Spleen (tissue), 11 donors: ENCODE results near the gene RAB8B. TPM values are rescaled to one million over a fixed set of nuclear protein-coding genes. Genes with fewer than 3 reads are reported as not detected.

Experiments
- DNase-seq: peaks from one replicate; pipeline ENCODE4 v3.0.0-alpha.2; 2020
- H3K27ac ChIP-seq, 8 donors: fragments of 200-600 bp; sonication (generic) in 7 of 8; 1 replicate in 4 of 8; 2 replicates in 4 of 8; pipeline versions ENCODE4 v1.5.0 to v1.8.0; 2016 to 2021; ENCODE audit warnings: inconsistent platforms in 4 of 8, mild to moderate bottlenecking in 4 of 8, moderate library complexity in 1 of 8
- H3K27me3 ChIP-seq, 7 donors: fragments of 200-600 bp; sonication (generic) in 6 of 7; replicated peaks in 1 of 7; 1 replicate in 4 of 7; 2 replicates in 3 of 7; pipeline versions ENCODE4 v1.5.0 to v1.8.0; 2016 to 2021; ENCODE audit warnings: inconsistent platforms in 3 of 7, mild to moderate bottlenecking in 1 of 7
- H3K36me3 ChIP-seq, 6 donors: fragments of 200-600 bp; sonication (generic) in 5 of 6; 1 replicate in 4 of 6; 2 replicates in 2 of 6; pipeline versions ENCODE4 v1.5.0 to v1.8.0; 2016 to 2021; ENCODE audit warnings: inconsistent platforms in 2 of 6
- H3K4me1 ChIP-seq, 6 donors: fragments of 200-600 bp; sonication (generic) in 5 of 6; 1 replicate in 3 of 6; 2 replicates in 3 of 6; pipeline versions ENCODE4 v1.5.0 to v1.8.0; 2016 to 2021; ENCODE audit warnings: inconsistent platforms in 3 of 6
- H3K4me3 ChIP-seq, 8 donors: fragments of 200-600 bp; sonication (generic) in 7 of 8; 1 replicate in 4 of 8; 2 replicates in 4 of 8; pipeline versions ENCODE4 v1.5.0 to v1.8.0; 2016 to 2021; ENCODE audit warnings: inconsistent platforms in 4 of 8, mild to moderate bottlenecking in 4 of 8, moderate library complexity in 2 of 8
- H3K9me3 ChIP-seq, 8 donors: fragments of 200-600 bp; sonication (generic) in 7 of 8; 1 replicate in 4 of 8; 2 replicates in 4 of 8; pipeline versions ENCODE4 v1.5.0 to v1.8.0; 2016 to 2021; ENCODE audit warnings: inconsistent platforms in 4 of 8
- POLR2A ChIP-seq, 3 donors: fragments of 450-650 bp; IDR thresholded peaks; one replicate each; pipeline ENCODE4 v1.5.1; 2017; ENCODE audit warnings: antibody characterized with exemption in 3 of 3, mild to moderate bottlenecking in 1 of 3
- POLR2AphosphoS5 ChIP-seq, 3 donors: sonication (generic); formaldehyde crosslinking; IDR thresholded peaks; one replicate each; pipeline ENCODE4 v1.5.1; 2017; ENCODE audit warnings: antibody characterized with exemption in 3 of 3
- WGBS, 5 donors: extraction: QIAGEN DNeasy Blood & Tissue Kit in 3 of 5; methylation state at CpG; one replicate each; pipeline versions ENCODE4 v1.1.5 to v1.1.7; 2013 to 2018; 5-methylcytosine and 5-hydroxymethylcytosine counted together
- intact Hi-C: fragments of 100-400 bp; cut with DNase I; formaldehyde crosslinking; loops from one replicate; pipeline ENCODE4 v1.15.0; 2023; ENCODE audit warnings: low total_unique reads
- polyA plus RNA-seq, 3 donors: library from polyadenylated mRNA; stranded (reverse); fragments of 200-250 nt; gene quantifications; one replicate each; pipeline ENCODE4 v1.2.1, GENCODE V29; 2013
- total RNA-seq, 7 donors: library from RNA; depleted of rRNA in 3 of 7; stranded (reverse); fragments of >200 nt in 3 of 7; fragmentation: NEBNext Ultra II Directional in 4 of 7; extraction: Animal tissue kit (Norgen Biotek cat#: 25700) in 4 of 7; gene quantifications; one replicate each; pipeline versions ENCODE4 v1.1.0 to v1.2.1, GENCODE V29; 2016 to 2021
- TF ChIP-seq, protein P1 (sequence below), 11 experiments: fragments of 200-600 bp in 7 of 11; fragments of 450-650 bp in 4 of 11; sonication (generic) in 4 of 11; IDR thresholded peaks in 8 of 11; conservative IDR thresholded peaks in 3 of 11; 1 replicate in 7 of 11; 2 replicates in 4 of 11; pipeline versions ENCODE4 v1.4.0 to v1.8.0; 2016 to 2021; ENCODE audit warnings: antibody characterized with exemption in 11 of 11, inconsistent platforms in 4 of 11, mild to moderate bottlenecking in 1 of 11
- donor health status: healthy with polysubstance abuse.
- donor health status: DM: no; HTN: no; CAD: no; lungs with moderate emphysema.
- donor health status: DM: no; HTN: no; CAD: no.
- donor health status: Bipolar disorder and iron deficiency.
- donor health status: healthy.
- donor health status: DM: no; HTN: no; CAD: no.
- donor health status: DM: yes; HTN: yes; CAD: no.

The RAB8B gene
- total and polyA plus RNA-seq, 10 donors: 18.9 to 96.4 (median 64.2) TPM

DNA sequence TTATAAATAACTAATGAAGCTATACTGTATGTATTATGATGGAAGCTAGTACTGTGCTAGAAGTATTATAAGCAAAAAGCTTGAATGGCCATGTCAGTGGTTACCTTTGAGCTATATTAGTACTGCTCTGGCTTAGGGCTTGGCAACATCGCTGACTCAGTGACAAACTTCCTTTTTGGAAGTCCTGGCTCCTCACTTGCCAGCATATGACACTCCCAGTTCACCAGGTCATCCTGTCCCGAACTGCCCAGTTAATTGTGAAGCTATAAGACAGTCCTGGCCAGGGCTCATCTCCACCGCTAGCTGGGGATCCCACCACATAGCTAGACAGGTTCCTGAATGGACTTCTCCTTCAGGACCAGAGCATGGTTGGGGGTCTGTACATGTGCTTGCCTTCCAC lies 31.9 kb downstream of the RAB8B start:
- DNase-seq: no peak
- WGBS, 5 donors: 42 to 67% (median 54%) methylated on average over 3 of the region's 3 CpGs
- no peak overlapping the region for H3K4me3 ChIP-seq
- peak overlapping the region in 6 of 8 donors; percentile 17 to 76 (median 48) for H3K27ac ChIP-seq
- no peaks in the 10 kb centered on the region for H3K9me3 ChIP-seq
- peaks cover 15 to 98% (median 63%) of the 10 kb centered on the region in 6 donors for H3K4me1 ChIP-seq
- peak in 2 of 3 donors; percentile 18 to 57 for TF ChIP-seq POLR2AphosphoS5 (IDR thresholded peaks at IDR 0.05)
- no peak for TF ChIP-seq POLR2A (IDR thresholded peaks at IDR 0.05)
- TF ChIP-seq, protein P1, sequence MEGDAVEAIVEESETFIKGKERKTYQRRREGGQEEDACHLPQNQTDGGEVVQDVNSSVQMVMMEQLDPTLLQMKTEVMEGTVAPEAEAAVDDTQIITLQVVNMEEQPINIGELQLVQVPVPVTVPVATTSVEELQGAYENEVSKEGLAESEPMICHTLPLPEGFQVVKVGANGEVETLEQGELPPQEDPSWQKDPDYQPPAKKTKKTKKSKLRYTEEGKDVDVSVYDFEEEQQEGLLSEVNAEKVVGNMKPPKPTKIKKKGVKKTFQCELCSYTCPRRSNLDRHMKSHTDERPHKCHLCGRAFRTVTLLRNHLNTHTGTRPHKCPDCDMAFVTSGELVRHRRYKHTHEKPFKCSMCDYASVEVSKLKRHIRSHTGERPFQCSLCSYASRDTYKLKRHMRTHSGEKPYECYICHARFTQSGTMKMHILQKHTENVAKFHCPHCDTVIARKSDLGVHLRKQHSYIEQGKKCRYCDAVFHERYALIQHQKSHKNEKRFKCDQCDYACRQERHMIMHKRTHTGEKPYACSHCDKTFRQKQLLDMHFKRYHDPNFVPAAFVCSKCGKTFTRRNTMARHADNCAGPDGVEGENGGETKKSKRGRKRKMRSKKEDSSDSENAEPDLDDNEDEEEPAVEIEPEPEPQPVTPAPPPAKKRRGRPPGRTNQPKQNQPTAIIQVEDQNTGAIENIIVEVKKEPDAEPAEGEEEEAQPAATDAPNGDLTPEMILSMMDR (IDR thresholded peaks at IDR 0.05 in 8 of 11, conservative IDR thresholded peaks at IDR 0.05 in 3 of 11): no peak
- intact Hi-C loops: no loop called here
- H3K27me3 ChIP-seq: no peaks in the 10 kb centered on the region
- H3K36me3 ChIP-seq: peaks cover 0 to 44% (median 0%) of the 10 kb centered on the region in 6 donors

DNA sequence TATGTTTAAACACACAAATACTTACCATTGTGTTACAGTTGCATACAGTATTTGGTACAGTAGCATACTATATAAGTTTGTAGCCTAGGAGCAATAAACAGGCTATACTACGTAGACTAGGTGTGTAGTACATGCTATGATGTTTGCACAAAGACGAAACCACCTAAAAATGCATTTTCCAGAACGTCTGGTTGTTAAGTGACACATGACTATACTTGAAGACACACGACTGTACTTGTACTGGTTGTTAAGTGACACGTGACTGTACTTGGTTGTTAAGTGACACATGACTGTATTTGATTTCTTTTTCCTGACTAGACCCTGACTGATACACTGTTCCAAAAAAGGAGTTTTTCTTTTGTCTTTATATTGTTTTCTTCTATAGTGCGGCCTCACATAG lies 34.1 kb downstream of the RAB8B start:
- Histone ChIP-seq H3K9me3 (no peaks in the 10 kb centered on the region), H3K27me3 (no peaks in the 10 kb centered on the region), H3K4me3 (no peak overlapping the region), H3K27ac (no peak overlapping the region), H3K36me3 (peaks cover 0 to 53% (median 0%) of the 10 kb centered on the region in 6 donors), H3K4me1 (peaks cover 15 to 98% (median 66%) of the 10 kb centered on the region in 6 donors)
- DNase-seq: no peak
- WGBS, 5 donors: 69 to 82% (median 72%) methylated on average over 6 of the region's 6 CpGs
- intact Hi-C loops: no loop called here
- no peak for TF ChIP-seq POLR2AphosphoS5 (IDR thresholded peaks at IDR 0.05)
- TF ChIP-seq, protein P1 (IDR thresholded peaks at IDR 0.05 in 8 of 11, conservative IDR thresholded peaks at IDR 0.05 in 3 of 11): no peak
- no peak for TF ChIP-seq POLR2A (IDR thresholded peaks at IDR 0.05)

DNA sequence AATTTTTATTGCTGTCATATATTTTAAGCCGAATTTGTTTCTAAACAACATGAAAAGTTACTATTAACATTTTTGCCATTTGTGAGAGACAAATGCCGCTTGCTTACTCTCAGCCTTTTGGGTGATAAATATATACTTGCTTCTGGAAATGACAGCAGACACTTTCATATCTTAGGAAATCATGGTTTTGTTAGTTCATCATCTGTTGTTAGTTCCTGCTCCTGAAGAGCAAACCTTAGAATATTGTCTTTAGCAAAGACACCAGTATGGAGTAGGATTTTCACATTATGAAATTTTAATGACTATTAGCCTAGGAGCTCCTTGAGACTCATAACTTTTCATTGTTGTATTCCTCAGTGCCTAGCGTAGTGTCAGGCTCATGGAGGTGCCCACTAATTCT lies 36.0 kb downstream of the RAB8B start:
- no peak for DNase-seq
- H3K4me3 ChIP-seq: no peak overlapping the region
- peak overlapping the region in 2 of 8 donors; percentile 7 to 68 for H3K27ac ChIP-seq
- H3K27me3 ChIP-seq: no peaks in the 10 kb centered on the region
- peaks cover 16 to 98% (median 56%) of the 10 kb centered on the region in 6 donors for H3K4me1 ChIP-seq
- WGBS, 5 donors: 92 to 97% (median 92%) methylated on average over 3 of the region's 3 CpGs
- no peaks in the 10 kb centered on the region for H3K9me3 ChIP-seq
- intact Hi-C loops: no loop called here
- peaks cover 0 to 50% (median 0%) of the 10 kb centered on the region in 6 donors for H3K36me3 ChIP-seq
- TF ChIP-seq POLR2A (IDR thresholded peaks at IDR 0.05): no peak
- TF ChIP-seq POLR2AphosphoS5 (IDR thresholded peaks at IDR 0.05): no peak
- TF ChIP-seq, protein P1 (IDR thresholded peaks at IDR 0.05 in 8 of 11, conservative IDR thresholded peaks at IDR 0.05 in 3 of 11): no peak

DNA sequence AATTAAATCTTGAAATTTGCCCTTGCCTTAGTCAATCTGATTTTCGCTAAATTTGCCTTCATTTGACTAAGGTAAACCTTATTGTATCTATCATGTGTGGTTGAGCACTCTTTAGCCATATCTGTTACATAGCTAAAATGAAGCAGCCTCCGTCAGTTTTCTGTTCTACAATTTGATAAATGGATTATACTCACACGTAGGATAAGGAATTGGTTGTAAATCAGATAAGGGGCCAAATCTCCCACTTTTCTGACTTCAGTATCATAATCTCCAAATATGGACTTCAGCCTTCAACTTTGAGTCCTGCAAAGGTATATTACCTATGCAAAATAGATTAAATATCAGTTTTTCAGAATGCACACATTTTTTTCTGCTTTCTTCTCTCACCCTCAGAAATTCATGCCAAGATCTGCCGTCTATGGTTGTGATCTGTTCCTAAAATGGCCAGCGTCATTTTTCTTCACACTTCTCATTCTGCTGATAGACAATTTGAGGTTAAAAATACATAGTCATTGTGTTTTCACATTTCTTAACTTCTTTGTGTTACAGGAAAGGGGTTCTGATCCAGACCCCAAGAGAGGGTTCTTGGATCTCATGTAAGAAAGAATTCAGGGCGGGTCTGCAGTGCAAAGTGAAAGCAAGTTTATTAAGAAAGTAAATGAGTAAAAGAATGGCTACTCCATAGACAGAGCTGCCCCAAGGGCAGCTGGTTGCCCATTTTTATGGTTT lies 36.9 kb downstream of the RAB8B start:
- no peak for DNase-seq
- no peak overlapping the region for H3K4me3 ChIP-seq
- peaks cover 10 to 98% (median 53%) of the 10 kb centered on the region in 6 donors for H3K4me1 ChIP-seq
- WGBS, 5 donors: 58 to 78% (median 69%) methylated on average over 6 of the region's 6 CpGs
- TF ChIP-seq POLR2A (IDR thresholded peaks at IDR 0.05): no peak
- TF ChIP-seq POLR2AphosphoS5 (IDR thresholded peaks at IDR 0.05): no peak
- TF ChIP-seq, protein P1 (IDR thresholded peaks at IDR 0.05 in 8 of 11, conservative IDR thresholded peaks at IDR 0.05 in 3 of 11): no peak
- intact Hi-C loops: no loop called here
- no peaks in the 10 kb centered on the region for H3K9me3 ChIP-seq
- peak overlapping the region in 4 of 8 donors; percentile 31 to 68 (median 52) for H3K27ac ChIP-seq
- no peaks in the 10 kb centered on the region for H3K27me3 ChIP-seq
- H3K36me3 ChIP-seq: peaks cover 0 to 52% (median 0%) of the 10 kb centered on the region in 6 donors
